ENCODE data around the gene TLE5.
"Not testable (repeated sequence)": the region's sequence is repeated elsewhere in the genome, so short reads cannot be mapped to it uniquely, and the experiment has no call there.

TLE5 gene

DNA sequence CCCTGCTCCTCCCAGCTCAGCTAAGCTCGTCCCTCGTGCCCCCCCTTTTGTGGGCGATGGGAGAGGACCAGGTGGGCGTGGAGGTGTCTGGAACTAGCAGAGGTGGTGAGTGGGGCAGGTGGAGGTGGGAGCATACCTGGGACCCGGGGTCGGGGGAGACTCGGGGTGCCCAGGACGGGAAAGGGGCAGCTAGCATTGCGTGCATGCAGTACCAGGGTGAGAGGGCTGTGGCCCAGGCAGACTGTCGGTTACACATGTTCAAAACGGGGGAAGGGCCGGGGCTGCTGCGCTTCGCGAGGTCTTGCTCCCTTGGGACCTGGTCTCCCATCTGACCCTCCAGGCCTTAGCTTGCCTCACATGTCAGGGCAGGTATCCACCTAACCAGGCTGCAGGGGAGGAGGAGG, 9.1 kb downstream of the TLE5 start:
- H3K4me1 ChIP-seq (ENCODE audit: control insufficient read depth in 1 of 2, insufficient read depth in 1 of 2, low read depth in 1 of 2, low read length in 1 of 2): no peaks in the 10 kb centered on the region
- H3K4me3 ChIP-seq (ENCODE audit: low read depth in 1 of 2, low read length in 1 of 2): no peak overlapping the region
- H3K27me3 ChIP-seq: peaks cover 26% of the 10 kb centered on the region
- H3K36me3 ChIP-seq: peaks cover 48% of the 10 kb centered on the region
- no peaks in the 10 kb centered on the region for H3K9me3 ChIP-seq
- no peak overlapping the region for H3K27ac ChIP-seq
- TF ChIP-seq, protein P1, sequence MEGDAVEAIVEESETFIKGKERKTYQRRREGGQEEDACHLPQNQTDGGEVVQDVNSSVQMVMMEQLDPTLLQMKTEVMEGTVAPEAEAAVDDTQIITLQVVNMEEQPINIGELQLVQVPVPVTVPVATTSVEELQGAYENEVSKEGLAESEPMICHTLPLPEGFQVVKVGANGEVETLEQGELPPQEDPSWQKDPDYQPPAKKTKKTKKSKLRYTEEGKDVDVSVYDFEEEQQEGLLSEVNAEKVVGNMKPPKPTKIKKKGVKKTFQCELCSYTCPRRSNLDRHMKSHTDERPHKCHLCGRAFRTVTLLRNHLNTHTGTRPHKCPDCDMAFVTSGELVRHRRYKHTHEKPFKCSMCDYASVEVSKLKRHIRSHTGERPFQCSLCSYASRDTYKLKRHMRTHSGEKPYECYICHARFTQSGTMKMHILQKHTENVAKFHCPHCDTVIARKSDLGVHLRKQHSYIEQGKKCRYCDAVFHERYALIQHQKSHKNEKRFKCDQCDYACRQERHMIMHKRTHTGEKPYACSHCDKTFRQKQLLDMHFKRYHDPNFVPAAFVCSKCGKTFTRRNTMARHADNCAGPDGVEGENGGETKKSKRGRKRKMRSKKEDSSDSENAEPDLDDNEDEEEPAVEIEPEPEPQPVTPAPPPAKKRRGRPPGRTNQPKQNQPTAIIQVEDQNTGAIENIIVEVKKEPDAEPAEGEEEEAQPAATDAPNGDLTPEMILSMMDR (IDR thresholded peaks at IDR 0.05): no peak

- peaks cover 58% of the 10 kb centered on the region for H3K27me3 ChIP-seq
- H3K27ac ChIP-seq; H3K4me3 ChIP-seq (ENCODE audit: low read depth in 1 of 2, low read length in 1 of 2); H3K4me1 ChIP-seq (ENCODE audit: control insufficient read depth in 1 of 2, insufficient read depth in 1 of 2, low read depth in 1 of 2, low read length in 1 of 2); H3K9me3 ChIP-seq: not testable (repeated sequence)
- H3K36me3 ChIP-seq: peaks cover 18% of the 10 kb centered on the region
These were observed 12.3 kb downstream of the TLE5 start for GRCh38 chr19:3050016-3050415.

DNA sequence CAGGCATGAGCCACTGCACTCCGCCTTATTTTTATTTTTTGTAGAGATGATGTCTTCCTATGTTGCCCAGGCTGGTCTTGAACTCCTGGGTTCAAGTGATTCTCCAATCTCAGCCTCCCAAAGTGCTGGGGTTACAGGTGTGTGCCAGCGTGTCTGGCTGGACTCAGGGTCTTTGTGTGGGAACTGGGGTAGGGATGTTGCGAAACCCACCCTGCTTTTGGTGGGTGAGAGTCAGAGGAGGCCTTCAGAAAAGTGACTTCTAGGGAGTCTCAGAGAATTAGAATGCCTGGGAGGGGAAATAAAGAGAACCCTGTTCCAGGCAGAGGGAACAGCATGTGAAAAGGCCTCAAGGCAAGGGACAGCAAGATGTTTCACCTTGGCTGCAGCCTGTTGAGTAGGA, 13.2 kb downstream of the TLE5 start:
- Histone ChIP-seq H3K27me3 (peaks cover 68% of the 10 kb centered on the region), H3K9me3 (no peaks in the 10 kb centered on the region), H3K27ac (no peak overlapping the region), H3K4me3 (ENCODE audit: low read depth in 1 of 2, low read length in 1 of 2) (no peak overlapping the region), H3K4me1 (ENCODE audit: control insufficient read depth in 1 of 2, insufficient read depth in 1 of 2, low read depth in 1 of 2, low read length in 1 of 2) (peaks cover 0 to 4% of the 10 kb centered on the region in 2 experiments), H3K36me3 (peaks cover 11% of the 10 kb centered on the region)
- TF ChIP-seq, protein P1 (IDR thresholded peaks at IDR 0.05): no peak

DNA sequence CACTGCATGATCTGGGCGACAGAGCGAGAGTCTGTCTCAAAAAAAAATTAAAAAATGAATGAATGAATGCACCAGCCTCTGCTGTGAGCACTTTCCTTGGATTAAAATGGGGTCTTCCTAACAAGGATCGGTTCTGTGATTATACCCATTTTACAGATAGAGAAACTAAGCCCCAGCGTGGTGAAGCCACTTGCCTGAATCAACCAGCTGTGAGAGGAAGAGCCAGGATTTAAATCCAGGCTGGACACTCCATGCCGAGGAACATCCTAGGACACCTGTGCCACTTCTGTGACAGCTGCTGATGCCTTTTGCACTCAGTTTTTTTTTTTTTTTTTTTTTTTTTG, 14.1 kb downstream of the TLE5 start:
- H3K36me3 ChIP-seq: peaks cover 1% of the 10 kb centered on the region
- H3K4me1 ChIP-seq (ENCODE audit: control insufficient read depth in 1 of 2, insufficient read depth in 1 of 2, low read depth in 1 of 2, low read length in 1 of 2): peaks cover 0 to 4% of the 10 kb centered on the region in 2 experiments
- no peak overlapping the region for H3K27ac ChIP-seq
- TF ChIP-seq, protein P1 (IDR thresholded peaks at IDR 0.05): no peak
- H3K9me3 ChIP-seq: no peaks in the 10 kb centered on the region
- no peak overlapping the region for H3K4me3 ChIP-seq (ENCODE audit: low read depth in 1 of 2, low read length in 1 of 2)
- peaks cover 77% of the 10 kb centered on the region for H3K27me3 ChIP-seq

- Histone ChIP-seq H3K4me1 (ENCODE audit: control insufficient read depth in 1 of 2, insufficient read depth in 1 of 2, low read depth in 1 of 2, low read length in 1 of 2) (peaks cover 0 to 4% of the 10 kb centered on the region in 2 experiments), H3K27me3 (peaks cover 82% of the 10 kb centered on the region), H3K27ac (no peak overlapping the region), H3K4me3 (ENCODE audit: low read depth in 1 of 2, low read length in 1 of 2) (no peak overlapping the region), H3K36me3 (no peaks in the 10 kb centered on the region), H3K9me3 (no peaks in the 10 kb centered on the region)
- TF ChIP-seq, protein P1 (IDR thresholded peaks at IDR 0.05): no peak
These were observed 14.7 kb downstream of the TLE5 start for GRCh38 chr19:3047496-3048189.

DNA sequence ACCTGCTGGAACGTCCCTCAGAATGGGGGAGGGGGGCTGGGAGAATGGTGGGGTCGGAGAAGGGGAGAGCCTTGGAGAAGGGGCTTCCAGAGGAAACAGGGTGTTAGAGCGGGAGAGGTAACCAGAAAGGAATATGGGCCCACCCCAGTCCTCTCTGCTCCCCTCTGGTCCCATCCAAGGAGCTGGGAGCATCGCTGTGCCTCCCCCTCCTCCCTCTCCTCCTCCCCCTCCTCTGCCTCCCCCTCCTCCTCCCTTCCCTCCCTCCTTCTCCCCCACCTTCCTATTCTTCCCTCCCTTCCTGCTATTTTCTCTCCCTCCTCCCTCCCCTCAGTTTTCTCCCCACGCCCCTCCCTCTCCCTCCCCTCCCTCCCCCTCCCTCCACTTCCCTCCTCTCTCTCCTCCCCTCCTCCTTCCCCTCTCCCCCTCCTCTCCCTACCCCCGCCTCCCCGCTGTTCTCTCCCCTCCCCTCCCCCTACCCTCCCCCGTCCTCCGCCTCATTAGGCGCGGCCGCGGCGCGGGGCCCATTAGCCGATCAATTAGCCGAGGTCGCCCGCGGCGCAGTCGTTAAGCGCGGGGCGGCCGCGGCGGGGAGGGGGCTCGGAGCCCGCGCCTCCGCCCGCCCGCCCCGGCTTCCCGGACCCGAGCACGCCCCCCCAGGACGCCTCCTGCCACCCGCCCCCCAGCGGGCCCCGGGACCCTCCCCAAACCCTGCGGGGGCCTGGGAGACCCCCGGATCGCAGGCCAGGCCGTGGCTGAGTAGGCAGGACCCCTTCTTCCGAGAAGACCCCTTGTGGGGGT, 15.4 kb downstream of the TLE5 start:
- Histone ChIP-seq H3K4me1 (ENCODE audit: control insufficient read depth in 1 of 2, insufficient read depth in 1 of 2, low read depth in 1 of 2, low read length in 1 of 2) (peaks cover 0 to 4% of the 10 kb centered on the region in 2 experiments), H3K27me3 (peaks cover 89% of the 10 kb centered on the region), H3K36me3 (no peaks in the 10 kb centered on the region), H3K9me3 (no peaks in the 10 kb centered on the region), H3K4me3 (ENCODE audit: low read depth in 1 of 2, low read length in 1 of 2) (no peak overlapping the region), H3K27ac (no peak overlapping the region)
- TF ChIP-seq, protein P1 (IDR thresholded peaks at IDR 0.05): no peak
